Inferior parietal cortex (tissue), 1 donor: ENCODE measurements around the gene ADRA1B.

Source experiments
- DNase-seq: peaks from one replicate; pipeline ENCODE4 v3.0.0-alpha.2; 2016; ENCODE audit errors: extremely low spot score

ADRA1B gene

DNA sequence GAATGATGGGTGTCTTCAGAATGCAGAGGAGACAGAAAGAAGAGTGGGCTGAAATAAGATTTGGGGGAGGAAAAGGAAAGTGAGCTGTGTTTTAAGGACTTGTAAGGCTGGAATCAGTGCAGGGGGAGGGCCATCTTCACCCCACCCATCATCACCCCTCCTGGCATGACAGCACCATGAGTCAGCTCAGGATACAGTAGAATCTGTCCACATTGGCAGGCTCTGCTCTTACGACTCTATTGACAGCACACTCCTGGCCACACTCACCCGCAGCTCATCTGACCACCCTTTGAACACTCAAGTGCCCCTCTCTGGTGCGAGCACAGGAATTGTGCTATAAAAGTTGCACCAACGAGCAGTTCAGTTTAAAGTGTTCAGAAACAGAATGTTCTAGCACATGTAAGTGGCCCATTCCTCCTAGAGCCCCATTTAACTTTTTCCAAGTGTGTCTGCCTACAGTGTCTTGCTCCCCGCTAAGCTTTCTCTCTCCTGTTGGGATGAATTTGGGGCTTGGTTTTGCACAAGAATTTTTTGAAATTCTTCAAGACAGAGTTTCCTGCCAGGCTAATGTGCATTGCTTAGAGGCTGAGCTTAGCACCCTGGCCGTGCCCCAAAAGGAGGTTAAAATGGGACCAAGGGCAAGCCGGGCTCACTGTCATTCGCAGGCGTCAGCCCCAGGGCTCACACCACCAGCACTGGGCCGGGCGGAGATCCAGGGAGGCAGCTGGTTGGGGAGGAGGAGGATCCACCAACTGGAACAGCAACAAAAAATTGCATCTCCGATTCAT is 12.0 kb downstream of the ADRA1B start:
- no peak for DNase-seq

DNA sequence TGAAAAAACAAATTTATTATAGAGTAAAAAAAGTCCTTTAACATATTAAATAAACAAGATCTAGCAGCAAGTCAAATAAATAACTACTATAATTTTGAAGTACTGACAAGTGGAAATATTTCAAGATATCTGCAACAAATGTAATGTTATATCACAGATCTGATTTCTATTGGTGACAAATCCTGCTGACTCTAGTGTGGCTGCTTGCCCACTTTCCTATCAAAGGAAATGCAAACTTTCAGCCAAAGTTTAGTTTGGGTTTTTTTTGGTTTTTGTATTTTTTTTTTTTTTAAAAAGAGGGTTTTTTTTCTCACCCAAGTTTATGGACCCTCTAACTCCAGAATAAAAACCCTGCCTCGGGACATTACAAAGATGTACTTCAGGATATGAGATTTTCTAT is 12.9 kb downstream of the ADRA1B start:
- DNase-seq = no peak

DNA sequence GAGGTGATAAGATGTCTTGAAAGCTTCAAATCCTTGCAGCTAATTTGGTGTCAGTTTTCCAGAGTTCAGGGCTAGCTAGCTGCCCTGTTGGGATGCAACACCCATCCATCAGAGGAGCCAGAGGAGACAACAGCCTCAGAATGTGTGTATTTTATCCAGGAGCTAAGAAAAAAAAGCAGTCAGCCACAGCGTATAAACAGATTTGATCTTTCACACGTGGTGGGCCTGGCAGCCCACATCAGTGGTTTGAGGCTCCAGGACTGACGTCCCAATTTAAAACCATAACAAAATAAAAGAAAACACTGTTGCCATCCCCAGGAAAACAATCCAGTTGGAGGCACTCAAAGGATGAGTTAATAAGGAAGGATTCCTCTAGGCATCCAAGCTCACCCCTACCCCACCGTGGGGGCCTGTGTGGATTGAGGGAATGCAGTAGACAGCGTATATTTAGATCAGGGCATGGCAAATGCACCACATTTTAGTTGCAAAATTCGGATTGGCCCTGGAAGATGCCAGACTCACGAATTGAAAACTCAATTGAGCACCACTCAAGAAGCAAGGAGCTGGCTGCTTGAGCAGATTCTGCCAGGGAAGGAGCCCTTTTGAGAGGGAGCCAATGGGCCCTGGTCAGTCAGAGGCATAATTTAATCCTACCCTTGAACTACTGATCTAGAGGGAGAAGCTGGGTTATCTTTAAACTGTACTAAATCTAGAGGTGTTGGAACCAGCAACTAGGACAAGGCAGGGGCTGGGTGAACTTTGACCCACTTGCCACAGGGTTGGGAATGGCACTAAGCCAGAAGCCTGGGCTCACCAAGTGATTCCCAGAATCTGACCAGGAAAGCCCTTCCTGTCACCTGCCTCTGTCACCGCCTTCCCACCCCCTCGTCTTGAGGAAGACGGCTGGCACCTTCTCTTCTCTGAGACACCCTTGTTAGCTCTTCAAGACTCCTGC is 17.5 kb downstream of the ADRA1B start:
- DNase-seq = no peak

DNA sequence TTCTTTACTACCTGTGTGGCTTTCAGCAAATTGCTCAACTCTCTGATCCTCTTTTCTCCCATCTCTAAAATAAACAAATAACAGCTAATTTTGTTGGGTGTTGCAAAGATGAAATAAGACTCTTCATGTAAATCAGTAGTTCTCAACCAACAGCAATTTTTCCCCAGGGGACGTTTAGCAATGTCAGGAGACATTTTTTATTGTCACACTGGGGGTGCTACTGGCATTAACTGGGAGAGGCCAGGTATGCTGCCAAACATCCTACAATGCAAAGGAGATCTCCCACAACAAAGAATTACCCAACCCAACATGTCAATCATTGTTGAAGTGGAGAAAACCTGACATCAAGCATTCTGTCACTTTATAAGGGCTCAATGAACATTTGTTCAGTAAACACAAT is 19.7 kb downstream of the ADRA1B start:
- no peak for DNase-seq

- no peak for DNase-seq
Observed at GRCh38 chr5:159936686-159937329, 20.5 kb downstream of the ADRA1B start.

- DNase-seq = no peak
Observed at GRCh38 chr5:159937580-159937979, 21.3 kb downstream of the ADRA1B start.

DNA sequence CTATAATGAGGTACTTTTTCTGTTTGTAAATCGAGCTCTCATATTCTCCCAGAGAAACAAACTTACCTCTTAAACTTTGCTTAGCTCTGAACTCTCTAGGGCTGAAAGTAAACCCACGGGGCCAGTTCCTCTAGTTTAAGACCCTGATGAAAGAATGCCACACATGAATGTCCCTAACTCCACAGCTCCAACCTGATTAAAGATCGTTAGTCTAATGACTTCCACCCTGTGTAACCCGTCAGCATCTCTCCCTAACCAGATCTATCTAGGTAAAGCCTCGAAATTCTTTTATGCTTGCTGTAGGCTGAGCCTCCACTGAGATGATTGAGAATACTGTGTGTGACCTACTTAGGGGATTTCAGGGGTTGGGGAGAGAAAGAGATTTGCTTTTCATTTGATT is 27.0 kb downstream of the ADRA1B start:
- DNase-seq = no peak

GRCh38 chr5:159944056-159944600 is 27.8 kb downstream of the ADRA1B start:
- DNase-seq = no peak

- no peak for DNase-seq
Observed at GRCh38 chr5:159945359-159945758, 29.1 kb downstream of the ADRA1B start.

DNA sequence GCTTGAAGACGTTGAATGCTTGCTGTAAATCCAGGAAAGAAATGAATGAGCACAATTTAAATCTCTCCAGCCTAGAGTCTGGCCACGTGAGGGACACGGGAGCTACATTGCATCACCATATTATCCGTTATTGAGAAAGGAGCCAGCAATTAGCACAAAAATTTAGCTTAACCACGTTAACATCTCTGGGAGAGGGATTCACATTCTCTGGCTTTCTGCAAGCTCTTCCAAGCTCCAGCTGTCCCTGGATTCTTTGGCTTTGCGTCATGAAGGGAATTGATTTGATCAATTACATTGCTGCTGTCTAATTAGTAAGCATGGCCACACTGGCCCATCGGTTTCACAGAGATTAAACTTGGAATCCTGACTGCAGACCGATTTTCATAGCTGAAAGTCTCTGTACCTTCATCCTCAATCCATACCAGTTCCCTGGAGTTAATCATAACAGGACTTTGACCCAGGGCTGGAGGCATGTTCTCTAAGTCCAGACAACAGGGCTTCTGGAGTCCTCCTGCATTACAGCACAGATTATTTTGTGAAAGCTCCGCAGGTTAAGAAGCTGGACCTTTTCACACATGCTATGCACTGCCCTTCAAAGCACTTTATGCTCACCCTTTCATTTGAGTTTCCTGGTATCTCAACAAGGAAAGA is 31.6 kb downstream of the ADRA1B start:
- no peak for DNase-seq

GRCh38 chr5:159951387-159951786 is 35.1 kb downstream of the ADRA1B start:
- no peak for DNase-seq

DNA sequence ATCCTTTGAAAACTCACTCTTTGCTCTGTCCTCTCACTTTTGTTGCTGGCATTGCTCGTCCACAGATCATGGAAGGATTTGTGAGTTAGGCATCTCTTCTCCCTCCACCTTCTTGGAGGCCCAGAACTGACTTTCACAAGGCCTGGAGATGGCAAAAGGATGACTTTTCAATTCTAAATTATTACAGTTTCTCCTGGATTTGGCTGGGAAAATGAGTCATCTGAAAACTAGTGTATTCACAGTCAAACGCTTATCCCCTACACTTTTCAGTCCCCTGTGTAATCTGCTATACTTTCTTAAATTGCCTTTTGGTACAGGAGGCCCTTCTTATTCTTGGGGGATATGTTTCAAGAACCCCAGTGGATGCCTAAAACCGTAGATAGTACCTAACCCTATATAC is 35.6 kb downstream of the ADRA1B start:
- no peak for DNase-seq

GRCh38 chr5:159953609-159954008 is 37.3 kb downstream of the ADRA1B start:
- no peak for DNase-seq

GRCh38 chr5:159955056-159955624 is 38.9 kb downstream of the ADRA1B start:
- no peak for DNase-seq

GRCh38 chr5:159956074-159956473 is 39.8 kb downstream of the ADRA1B start:
- no peak for DNase-seq

- DNase-seq = no peak
Observed at GRCh38 chr5:159961176-159962160, 45.2 kb downstream of the ADRA1B start.

DNA sequence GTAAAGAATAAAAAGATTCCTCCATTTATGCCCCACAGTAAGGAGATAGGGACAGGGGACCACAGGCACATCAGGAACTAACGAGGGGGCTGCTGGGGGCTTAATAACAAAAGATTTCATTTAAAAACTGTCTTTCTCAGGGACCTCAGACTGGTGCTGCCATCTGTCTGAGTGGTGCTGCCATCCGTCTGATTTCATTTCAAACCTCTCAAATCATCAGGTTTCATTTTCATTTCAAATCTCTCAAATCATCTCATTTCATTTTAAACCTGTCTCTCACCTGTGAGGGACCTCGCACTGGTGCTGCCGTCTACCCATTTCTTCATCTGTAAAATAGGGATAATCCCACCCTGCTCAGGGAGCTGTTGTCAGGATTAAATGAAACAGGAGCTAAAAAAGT is 45.9 kb downstream of the ADRA1B start:
- no peak for DNase-seq

- DNase-seq = no peak
Observed at GRCh38 chr5:159963935-159964334, 47.7 kb downstream of the ADRA1B start.

DNA sequence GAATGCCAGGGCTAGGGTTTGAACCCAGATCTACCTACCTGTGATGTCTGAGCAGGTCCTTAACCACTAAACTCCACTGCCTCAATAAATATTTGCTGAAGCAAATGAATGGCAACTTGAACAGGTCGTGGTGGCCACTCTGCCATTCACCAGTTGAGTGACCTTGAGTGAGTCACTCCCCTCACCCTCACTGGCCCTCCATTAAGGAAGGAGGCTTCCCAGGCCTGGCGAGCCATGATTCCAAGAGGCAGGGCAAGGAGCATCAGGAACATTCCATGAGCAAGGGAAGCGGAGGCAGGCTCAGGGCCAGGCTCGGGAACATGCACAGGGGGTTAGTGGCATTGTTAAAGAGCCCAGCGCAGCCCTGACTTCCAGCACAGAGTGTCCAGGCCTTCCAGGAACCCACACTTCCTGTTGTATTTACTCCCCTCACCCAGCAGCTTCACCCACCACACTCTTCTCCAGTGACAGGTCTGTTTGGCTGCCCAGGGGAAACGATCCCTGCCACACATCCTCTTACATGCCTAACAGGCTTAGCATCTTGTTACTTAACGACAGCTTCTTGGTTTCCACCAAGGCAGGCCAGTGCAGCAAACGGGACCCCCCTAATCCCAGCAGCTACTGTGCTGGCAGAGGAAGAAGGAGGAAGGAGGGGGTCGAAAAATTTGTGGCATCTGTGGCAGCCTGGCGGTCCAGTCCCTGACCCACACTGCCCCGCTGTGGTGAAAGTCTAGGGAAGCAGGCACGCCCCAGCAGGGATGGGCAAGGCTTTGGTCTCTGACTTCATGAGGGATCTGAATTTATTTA is 49.0 kb downstream of the ADRA1B start:
- DNase-seq = no peak
